NB4 (cell line): Measurements from ENCODE around the gene TFEC.

ENCODE experiments used
- POLR2A ChIP-seq: IDR thresholded peaks from 2 replicates; pipeline ENCODE4 v1.6.1; 2011; ENCODE audit warnings: mild to moderate bottlenecking; ENCODE audit not compliant: insufficient read length; ENCODE audit errors: extremely low read depth
- TF ChIP-seq, protein P1 (sequence below): IDR thresholded peaks from one replicate; pipeline ENCODE4 v1.5.1; 2012; ENCODE audit warnings: low read depth, low read length

DNA sequence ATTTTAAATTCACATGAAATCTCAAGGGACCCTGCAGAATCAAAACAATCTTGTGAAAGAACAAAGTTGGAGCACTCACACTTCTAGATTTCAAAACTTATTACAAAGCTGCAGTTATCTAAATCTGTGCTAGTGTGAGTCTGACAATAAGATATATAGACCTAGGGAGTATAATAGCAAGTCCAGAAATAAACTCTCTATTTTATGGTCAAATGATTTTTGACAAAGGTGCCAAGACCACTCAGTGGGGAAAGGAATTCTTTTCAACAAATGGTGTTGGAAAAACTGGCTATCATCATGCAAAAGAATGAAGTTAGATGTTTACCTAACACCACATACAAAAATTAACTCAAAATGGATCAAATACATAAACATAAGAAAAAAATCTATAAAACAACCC, 68.2 kb downstream of the TFEC start:
- no peak for TF ChIP-seq POLR2A
- TF ChIP-seq, protein P1, sequence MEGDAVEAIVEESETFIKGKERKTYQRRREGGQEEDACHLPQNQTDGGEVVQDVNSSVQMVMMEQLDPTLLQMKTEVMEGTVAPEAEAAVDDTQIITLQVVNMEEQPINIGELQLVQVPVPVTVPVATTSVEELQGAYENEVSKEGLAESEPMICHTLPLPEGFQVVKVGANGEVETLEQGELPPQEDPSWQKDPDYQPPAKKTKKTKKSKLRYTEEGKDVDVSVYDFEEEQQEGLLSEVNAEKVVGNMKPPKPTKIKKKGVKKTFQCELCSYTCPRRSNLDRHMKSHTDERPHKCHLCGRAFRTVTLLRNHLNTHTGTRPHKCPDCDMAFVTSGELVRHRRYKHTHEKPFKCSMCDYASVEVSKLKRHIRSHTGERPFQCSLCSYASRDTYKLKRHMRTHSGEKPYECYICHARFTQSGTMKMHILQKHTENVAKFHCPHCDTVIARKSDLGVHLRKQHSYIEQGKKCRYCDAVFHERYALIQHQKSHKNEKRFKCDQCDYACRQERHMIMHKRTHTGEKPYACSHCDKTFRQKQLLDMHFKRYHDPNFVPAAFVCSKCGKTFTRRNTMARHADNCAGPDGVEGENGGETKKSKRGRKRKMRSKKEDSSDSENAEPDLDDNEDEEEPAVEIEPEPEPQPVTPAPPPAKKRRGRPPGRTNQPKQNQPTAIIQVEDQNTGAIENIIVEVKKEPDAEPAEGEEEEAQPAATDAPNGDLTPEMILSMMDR, result no peak
